Thyroid gland (tissue), 4 donors: Measurements from ENCODE around the gene TLCD5.

ENCODE experiments used
- CTCF ChIP-seq, 6 experiments: fragments of 200-600 bp in 3 of 6; fragments of 450-650 bp in 3 of 6; sonication (generic) in 3 of 6; IDR thresholded peaks; one replicate each; pipeline ENCODE4 v1.5.1; 2016 to 2019; ENCODE audit warnings: antibody characterized with exemption in 6 of 6, mild to moderate bottlenecking in 2 of 6, inconsistent platforms in 1 of 6, moderate library complexity in 1 of 6
- POLR2A ChIP-seq, 2 donors: fragments of 450-650 bp; IDR thresholded peaks; one replicate each; pipeline ENCODE4 v1.6.1; 2017; ENCODE audit warnings: antibody characterized with exemption in 2 of 2, mild to moderate bottlenecking in 2 of 2, moderate library complexity in 1 of 2

DNA sequence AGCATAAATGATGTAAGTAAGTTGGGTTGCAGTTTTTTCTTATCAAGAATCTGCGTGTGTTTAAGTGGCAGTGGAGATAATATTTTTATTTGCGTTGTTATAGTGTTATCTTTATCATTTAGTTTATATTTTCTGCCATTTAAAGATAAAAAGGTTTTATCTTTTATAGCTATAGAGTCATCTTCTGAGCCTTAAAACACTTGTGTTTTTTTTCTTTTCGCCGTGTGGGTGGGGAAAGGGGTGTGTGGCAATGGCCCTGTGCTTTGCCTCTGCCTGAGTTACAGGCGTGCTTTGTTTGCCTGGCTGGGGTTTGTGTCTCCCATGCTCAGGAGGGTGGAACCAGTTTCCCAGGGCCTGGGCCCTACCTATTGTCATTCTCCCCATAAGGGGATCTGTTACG lies 27.3 kb downstream of the TLCD5 start:
- no peak for TF ChIP-seq CTCF (IDR thresholded peaks at IDR 0.05)
- no peak for TF ChIP-seq POLR2A (IDR thresholded peaks at IDR 0.05)
